Dendritic cell treated with granulocyte-macrophage colony-stimulating factor and Interleukin-4, amounts not matched to agents 40 ng/mL and 50 ng/mL, for 4 days (primary cell): ENCODE results near the gene KRTAP10-6.
"Not testable (repeated sequence)": the region's sequence is repeated elsewhere in the genome, so short reads cannot be mapped to it uniquely, and the experiment has no call there.

Experiments used
- H3K27ac Mint-ChIP-seq: one replicate; pipeline ENCODE4 v1.8.0; 2022; ENCODE audit warnings: mild to moderate bottlenecking, mixed read lengths
- H3K27me3 Mint-ChIP-seq: one replicate; pipeline ENCODE4 v1.8.0; 2022; ENCODE audit warnings: mild to moderate bottlenecking, mixed read lengths
- H3K36me3 Mint-ChIP-seq: one replicate; pipeline ENCODE4 v1.8.0; 2022; ENCODE audit warnings: low read depth, mixed read lengths
- H3K4me1 Mint-ChIP-seq: one replicate; pipeline ENCODE4 v1.8.0; 2022; ENCODE audit warnings: low read depth, mixed read lengths
- H3K4me3 Mint-ChIP-seq: one replicate; pipeline ENCODE4 v1.8.0; 2022; ENCODE audit warnings: mild to moderate bottlenecking, moderate library complexity, mixed read lengths
- H3K9me3 Mint-ChIP-seq: one replicate; pipeline ENCODE4 v1.8.0; 2022; ENCODE audit warnings: mixed read lengths
- intact Hi-C: fragments of 100-400 bp; cut with micrococcal nuclease; formaldehyde crosslinking; loops from one replicate; pipeline ENCODE4 v1.15.0; 2022

The KRTAP10-6 gene

DNA sequence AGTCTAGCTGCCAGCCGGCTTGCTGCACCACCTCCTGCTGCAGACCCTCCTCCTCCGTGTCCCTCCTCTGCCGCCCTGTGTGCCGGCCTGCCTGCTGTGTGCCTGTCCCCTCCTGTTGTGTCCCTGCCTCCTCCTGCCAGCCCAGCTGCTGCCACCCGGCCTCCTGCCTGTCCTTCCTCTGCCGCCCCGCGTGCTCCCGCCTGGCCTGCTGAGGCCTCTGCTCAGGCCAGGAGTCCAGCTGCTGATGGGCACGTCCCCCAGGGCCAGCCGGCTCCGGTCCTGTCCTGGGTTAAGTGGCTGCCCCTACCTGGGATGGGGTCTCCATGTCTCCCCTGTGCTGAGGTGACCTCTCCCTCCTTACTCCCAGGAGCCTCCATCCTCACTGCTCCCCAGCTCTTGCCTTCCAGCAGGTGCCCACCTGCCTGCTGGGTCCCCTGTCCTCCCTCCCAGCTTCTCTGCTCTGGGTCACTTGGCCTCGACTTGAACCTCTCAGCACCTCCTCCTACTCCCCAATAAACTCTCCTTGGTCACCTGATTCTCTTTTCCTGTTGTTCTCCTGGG is 20.4 kb upstream of the KRTAP10-6 start:
- Mint-ChIP-seq H3K9me3 (peaks cover 37% of the 10 kb centered on the region), H3K4me3 (no peak overlapping the region), H3K27ac (no peak overlapping the region), H3K36me3 (no peaks in the 10 kb centered on the region), H3K4me1 (no peaks in the 10 kb centered on the region), H3K27me3 (peaks cover 1% of the 10 kb centered on the region)
- intact Hi-C loops = no loop called here

GRCh38 chr21:44612029-44612486 is 19.8 kb upstream of the KRTAP10-6 start, which contains the start of gene KRTAP10-8:
Gene KRTAP10-8, plus strand, starts transcription at chr21:44612079. Its CDS starts 22 bp downstream, at chr21:44612101.
- intact Hi-C loops = no loop called here
- H3K4me3 Mint-ChIP-seq = no peak within 1 kb of the TSS

DNA sequence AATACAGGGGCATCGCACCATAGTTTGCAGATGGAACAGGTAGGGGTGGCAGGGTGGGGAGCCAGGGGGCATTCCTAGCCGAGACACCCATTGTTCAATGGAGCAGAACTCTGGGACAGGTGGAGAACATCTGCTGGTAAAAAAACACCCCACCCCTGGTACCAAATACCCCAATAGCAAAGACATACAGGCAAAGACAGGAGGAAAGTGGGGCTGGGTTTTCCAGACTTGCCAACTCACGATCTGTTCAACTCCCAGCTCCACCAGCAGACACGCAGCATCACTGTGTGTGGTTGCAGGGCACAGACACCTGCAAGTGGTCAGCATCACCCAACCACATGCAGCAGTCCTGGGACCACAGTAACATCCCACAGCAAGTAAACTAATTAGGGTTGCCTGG is 19.2 kb upstream of the KRTAP10-6 start:
- Mint-ChIP-seq H3K27ac (no peak overlapping the region), H3K27me3 (peaks cover 1% of the 10 kb centered on the region), H3K9me3 (peaks cover 38% of the 10 kb centered on the region), H3K4me1 (no peaks in the 10 kb centered on the region), H3K36me3 (no peaks in the 10 kb centered on the region), H3K4me3 (no peak overlapping the region)
- intact Hi-C loops = no loop called here

More at GRCh38 chr21:44612029-44612486, 19.8 kb upstream of the KRTAP10-6 start, which contains the start of gene KRTAP10-8:
- Mint-ChIP-seq H3K36me3 (no peaks in the 10 kb centered on the region), H3K27me3 (peaks cover 1% of the 10 kb centered on the region), H3K27ac (no peak within 1 kb of the TSS), H3K9me3 (peaks cover 37% of the 10 kb centered on the region), H3K4me1 (no peaks in the 10 kb centered on the region)

- H3K27ac Mint-ChIP-seq, H3K4me1 Mint-ChIP-seq, H3K36me3 Mint-ChIP-seq, H3K27me3 Mint-ChIP-seq, H3K4me3 Mint-ChIP-seq, intact Hi-C loops: not testable (repeated sequence)
- H3K9me3 Mint-ChIP-seq = peaks cover 43% of the 10 kb centered on the region
These were observed 18.0 kb upstream of the KRTAP10-6 start for GRCh38 chr21:44610157-44610843.

- H3K27ac Mint-ChIP-seq = no peak overlapping the region
- peaks cover 48% of the 10 kb centered on the region for H3K9me3 Mint-ChIP-seq
- peaks cover 4% of the 10 kb centered on the region for H3K27me3 Mint-ChIP-seq
- H3K4me1 Mint-ChIP-seq = no peaks in the 10 kb centered on the region
- intact Hi-C loops = no loop called here
- no peaks in the 10 kb centered on the region for H3K36me3 Mint-ChIP-seq
- no peak overlapping the region for H3K4me3 Mint-ChIP-seq
These were observed 16.9 kb upstream of the KRTAP10-6 start for GRCh38 chr21:44609193-44609592.

- H3K36me3 Mint-ChIP-seq = no peaks in the 10 kb centered on the region
- H3K4me3 Mint-ChIP-seq = no peak overlapping the region
- intact Hi-C loops = no loop called here
- peaks cover 4% of the 10 kb centered on the region for H3K27me3 Mint-ChIP-seq
- no peaks in the 10 kb centered on the region for H3K4me1 Mint-ChIP-seq
- H3K9me3 Mint-ChIP-seq = peaks cover 46% of the 10 kb centered on the region
- no peak overlapping the region for H3K27ac Mint-ChIP-seq
These were observed 14.2 kb upstream of the KRTAP10-6 start for GRCh38 chr21:44606495-44606894.

- Mint-ChIP-seq H3K27me3 (peaks cover 9% of the 10 kb centered on the region), H3K9me3 (peaks cover 20% of the 10 kb centered on the region)
- intact Hi-C loops = no loop called here
These were observed 11.6 kb upstream of the KRTAP10-6 start for GRCh38 chr21:44603911-44604310.

DNA sequence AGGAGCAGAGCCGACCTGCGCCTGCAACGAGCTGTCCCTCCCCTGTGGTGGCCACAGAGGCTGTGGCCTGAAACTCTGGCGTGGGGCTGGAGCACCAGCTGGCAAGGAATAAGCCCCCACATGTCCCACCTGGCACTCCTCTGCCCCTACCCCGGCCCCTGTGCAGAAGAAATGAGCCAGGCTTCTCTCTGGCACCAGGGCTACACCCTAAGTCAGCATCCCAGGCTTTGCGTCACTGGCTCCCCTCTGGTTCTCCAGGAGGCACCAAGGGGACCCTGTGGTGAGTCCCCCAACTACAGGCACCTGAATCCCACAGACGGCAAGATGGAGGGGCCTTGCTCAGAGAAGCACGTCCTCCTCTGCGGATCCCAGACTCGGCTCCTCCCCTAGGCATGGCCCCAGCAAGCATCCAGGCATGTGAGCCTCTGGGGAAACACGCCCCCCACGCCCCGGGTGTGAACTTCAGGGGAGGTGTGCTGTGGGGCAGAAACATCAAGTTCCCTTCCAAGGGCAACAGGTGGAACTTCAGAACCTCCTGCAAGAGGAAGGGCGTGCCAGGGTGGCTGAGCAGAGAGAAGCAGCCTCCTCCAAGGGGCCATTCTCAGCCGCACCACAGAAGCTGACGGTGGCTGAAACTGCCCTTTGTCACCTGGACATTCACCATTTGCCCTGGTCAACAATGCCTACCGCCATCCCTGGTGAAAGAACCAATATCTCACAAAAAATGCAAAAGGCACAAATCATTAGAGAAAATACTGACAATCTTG is 11.0 kb upstream of the KRTAP10-6 start:
- H3K27ac Mint-ChIP-seq = no peak overlapping the region
- peaks cover 9% of the 10 kb centered on the region for H3K27me3 Mint-ChIP-seq
- peaks cover 16% of the 10 kb centered on the region for H3K9me3 Mint-ChIP-seq
- no peaks in the 10 kb centered on the region for H3K36me3 Mint-ChIP-seq
- no peaks in the 10 kb centered on the region for H3K4me1 Mint-ChIP-seq
- H3K4me3 Mint-ChIP-seq = no peak overlapping the region
- intact Hi-C loops = no loop called here

More at GRCh38 chr21:44603911-44604310, 11.6 kb upstream of the KRTAP10-6 start:
- no peaks in the 10 kb centered on the region for H3K36me3 Mint-ChIP-seq
- no peak overlapping the region for H3K4me3 Mint-ChIP-seq
- no peak overlapping the region for H3K27ac Mint-ChIP-seq
- H3K4me1 Mint-ChIP-seq = no peaks in the 10 kb centered on the region

DNA sequence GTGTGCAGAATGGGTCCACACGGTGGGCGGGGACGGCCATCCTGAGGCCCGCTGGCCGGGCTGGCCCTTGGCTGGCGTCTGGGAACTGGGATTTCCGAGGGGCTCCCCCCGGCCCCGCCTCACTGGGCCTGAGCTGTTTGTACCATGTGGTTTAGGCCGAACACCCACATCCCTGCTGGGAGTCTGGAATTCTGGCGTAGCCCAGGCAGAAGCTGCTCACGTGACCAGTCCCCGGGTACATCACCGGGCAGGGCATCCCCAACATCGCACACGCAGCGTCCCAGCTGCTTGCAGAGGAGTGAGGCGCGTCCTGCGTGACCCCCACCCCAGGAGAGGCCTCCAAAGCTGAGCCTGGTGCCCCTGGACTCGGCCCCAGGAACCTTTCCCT is 10.2 kb upstream of the KRTAP10-6 start:
- Mint-ChIP-seq H3K4me3 (no peak overlapping the region), H3K27me3 (peaks cover 13% of the 10 kb centered on the region), H3K4me1 (no peaks in the 10 kb centered on the region), H3K27ac (no peak overlapping the region), H3K36me3 (no peaks in the 10 kb centered on the region), H3K9me3 (peaks cover 16% of the 10 kb centered on the region)
- intact Hi-C loops = no loop called here

DNA sequence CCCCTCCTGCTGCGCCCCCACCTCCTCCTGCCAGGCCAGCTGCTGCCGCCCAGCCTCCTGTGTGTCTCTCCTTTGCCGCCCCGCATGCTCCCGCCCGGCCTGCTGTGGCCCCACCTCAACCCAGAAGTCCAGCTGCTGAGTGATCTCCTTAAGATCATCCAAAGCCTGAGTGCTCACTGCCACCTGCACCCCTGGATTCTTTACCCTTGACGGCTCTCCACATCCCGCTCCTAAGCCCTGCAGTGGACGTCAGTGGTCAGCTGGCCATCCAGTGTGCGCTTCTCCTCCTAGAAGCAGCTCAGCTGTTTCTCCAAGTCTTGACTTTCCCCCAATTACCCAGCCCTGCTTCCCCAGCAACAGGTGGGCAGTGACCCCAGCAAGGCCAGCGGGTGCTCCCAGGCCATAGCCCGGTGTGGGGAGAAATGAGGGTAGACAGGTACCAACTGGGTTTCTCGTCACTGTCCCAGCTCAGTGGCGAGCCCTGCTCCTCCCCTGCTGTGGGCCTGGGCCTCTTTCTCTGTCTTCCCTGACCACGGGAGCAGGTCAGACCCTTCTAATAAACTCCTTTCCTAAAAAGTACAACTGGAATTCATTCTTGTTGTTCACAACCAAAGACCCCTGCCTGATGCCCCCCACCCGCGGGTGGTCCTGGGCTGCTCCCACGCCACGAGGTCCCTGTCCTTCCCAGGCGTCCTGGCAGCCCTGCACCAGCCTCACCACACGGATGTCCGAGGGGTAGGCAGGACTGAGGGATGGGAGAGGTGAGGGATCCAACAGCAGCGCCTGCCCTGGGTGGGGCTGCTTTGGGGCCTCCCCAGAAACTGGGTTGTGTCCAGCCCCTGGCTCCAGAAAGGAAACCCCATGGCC is 9.5 kb upstream of the KRTAP10-6 start:
- no peaks in the 10 kb centered on the region for H3K36me3 Mint-ChIP-seq
- no peaks in the 10 kb centered on the region for H3K4me1 Mint-ChIP-seq
- no peak overlapping the region for H3K4me3 Mint-ChIP-seq
- H3K27ac Mint-ChIP-seq = no peak overlapping the region
- peaks cover 13% of the 10 kb centered on the region for H3K27me3 Mint-ChIP-seq
- peaks cover 16% of the 10 kb centered on the region for H3K9me3 Mint-ChIP-seq
- intact Hi-C loops = no loop called here

DNA sequence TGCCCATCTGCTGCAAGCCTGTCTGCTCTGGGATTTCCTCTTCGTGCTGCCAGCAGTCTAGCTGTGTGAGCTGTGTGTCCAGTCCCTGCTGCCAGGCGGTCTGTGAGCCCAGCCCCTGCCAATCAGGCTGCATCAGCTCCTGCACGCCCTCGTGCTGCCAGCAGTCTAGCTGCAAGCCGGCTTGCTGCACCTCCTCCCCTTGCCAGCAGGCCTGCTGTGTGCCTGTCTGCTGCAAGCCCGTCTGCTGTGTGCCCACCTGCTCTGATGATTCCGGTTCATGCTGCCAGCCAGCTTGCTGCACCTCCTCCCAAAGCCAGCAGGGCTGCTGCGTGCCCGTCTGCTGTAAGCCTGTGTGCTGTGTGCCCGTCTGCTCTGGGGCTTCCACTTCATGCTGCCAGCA is 8.8 kb upstream of the KRTAP10-6 start:
- H3K4me3 Mint-ChIP-seq, H3K4me1 Mint-ChIP-seq, intact Hi-C loops, H3K27ac Mint-ChIP-seq, H3K36me3 Mint-ChIP-seq: not testable (repeated sequence)
- Mint-ChIP-seq H3K9me3 (peaks cover 10% of the 10 kb centered on the region), H3K27me3 (peaks cover 13% of the 10 kb centered on the region)

GRCh38 chr21:44600118-44600978 is 8.0 kb upstream of the KRTAP10-6 start, which contains the start of gene KRTAP10-7:
Gene KRTAP10-7, plus strand, starts transcription at chr21:44600597. Its CDS starts 25 bp downstream, at chr21:44600622.
- H3K4me1 Mint-ChIP-seq, intact Hi-C loops, H3K4me3 Mint-ChIP-seq, H3K9me3 Mint-ChIP-seq, H3K36me3 Mint-ChIP-seq, H3K27ac Mint-ChIP-seq: not testable (repeated sequence)
- peaks cover 11% of the 10 kb centered on the region for H3K27me3 Mint-ChIP-seq
